Muscle layer of colon (tissue), 2 donors: ENCODE data around the gene CREBRF.
A peak's percentile ranks its signal among the peaks of the same experiment; 100 is the strongest.
"Not testable (repeated sequence)": the region's sequence is repeated elsewhere in the genome, so short reads cannot be mapped to it uniquely, and the experiment has no call there.

Experiments
- H3K27ac ChIP-seq: one replicate; pipeline ENCODE4 v1.7.0; 2013; ENCODE audit warnings: low read depth, mild to moderate bottlenecking, low read length, moderate library complexity
- H3K27me3 ChIP-seq, 2 donors: one replicate each; pipeline ENCODE4 v1.7.0; 2013; ENCODE audit warnings: low read length in 2 of 2, mild to moderate bottlenecking in 2 of 2; ENCODE audit not compliant: insufficient read depth in 2 of 2, control insufficient read depth in 1 of 2
- H3K36me3 ChIP-seq: one replicate; pipeline ENCODE4 v1.7.0; 2013; ENCODE audit warnings: mild to moderate bottlenecking, low read length; ENCODE audit not compliant: insufficient read depth
- H3K4me1 ChIP-seq: one replicate; pipeline ENCODE4 v1.7.0; 2013; ENCODE audit warnings: mild to moderate bottlenecking, low read length; ENCODE audit not compliant: insufficient read depth
- H3K4me3 ChIP-seq, 2 donors: one replicate each; pipeline ENCODE4 v1.7.0; 2013; ENCODE audit warnings: low read length in 2 of 2, low read depth in 1 of 2, mild to moderate bottlenecking in 1 of 2, moderate library complexity in 1 of 2
- H3K9ac ChIP-seq: one replicate; pipeline ENCODE4 v1.7.0; 2013; ENCODE audit warnings: low read length
- H3K9me3 ChIP-seq: one replicate; pipeline ENCODE4 v1.7.0; 2013; ENCODE audit warnings: mild to moderate bottlenecking, low read length
- donor health status: abdominal sarcoma.
- donor health status: Adenocarcinoma of cecum.

Gene CREBRF

DNA sequence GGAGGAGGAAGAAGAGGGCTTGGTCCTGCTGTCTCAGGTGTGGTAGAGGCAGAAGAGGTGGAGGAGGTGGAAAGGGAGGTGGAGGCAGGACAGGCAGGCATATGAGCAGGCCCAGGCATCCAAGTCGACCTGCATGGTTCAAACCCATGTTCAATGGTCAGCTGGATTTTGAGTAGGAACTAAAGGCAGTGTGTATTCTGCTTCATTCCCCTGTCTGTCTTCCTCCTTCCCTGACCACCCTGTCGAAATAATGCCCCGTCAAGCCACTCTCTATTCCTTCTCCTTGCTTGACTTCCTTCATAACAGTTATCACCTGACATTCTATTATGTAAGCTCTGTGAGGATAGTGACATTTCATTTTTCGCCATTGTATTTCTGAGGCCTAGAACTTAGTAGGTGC, 37.8 kb upstream of the CREBRF start:
- H3K4me3 ChIP-seq, result no peak overlapping the region
- H3K9ac ChIP-seq, result no peak overlapping the region
- H3K27me3 ChIP-seq, result no peaks in the 10 kb centered on the region
- peaks cover 36% of the 10 kb centered on the region for H3K4me1 ChIP-seq
- H3K9me3 ChIP-seq, result no peaks in the 10 kb centered on the region
- no peak overlapping the region for H3K27ac ChIP-seq
- H3K36me3 ChIP-seq, result no peaks in the 10 kb centered on the region

DNA sequence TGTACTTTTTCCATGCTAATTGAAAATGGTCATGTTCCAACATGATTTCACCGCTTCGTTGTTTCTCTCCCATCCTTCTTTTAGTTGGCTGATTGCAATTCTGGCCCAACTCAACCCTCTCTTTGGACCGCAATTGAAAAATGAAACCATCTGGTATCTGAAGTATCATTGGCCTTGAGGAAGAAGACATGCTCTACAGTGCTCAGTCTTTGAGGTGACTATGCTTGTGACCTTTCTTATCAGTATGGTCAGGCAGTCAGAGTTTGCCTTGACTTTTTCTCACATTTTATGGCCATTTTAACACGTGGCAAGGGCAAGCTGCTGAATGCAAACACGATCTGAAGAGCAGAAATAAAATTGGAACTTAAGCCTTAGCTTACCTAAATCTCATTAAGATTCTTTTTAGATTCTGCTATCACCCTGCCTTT, 36.0 kb upstream of the CREBRF start:
- Histone ChIP-seq H3K9ac (no peak overlapping the region), H3K27ac (no peak overlapping the region), H3K27me3 (no peaks in the 10 kb centered on the region), H3K9me3 (no peaks in the 10 kb centered on the region), H3K36me3 (no peaks in the 10 kb centered on the region), H3K4me3 (no peak overlapping the region), H3K4me1 (peaks cover 33% of the 10 kb centered on the region)

DNA sequence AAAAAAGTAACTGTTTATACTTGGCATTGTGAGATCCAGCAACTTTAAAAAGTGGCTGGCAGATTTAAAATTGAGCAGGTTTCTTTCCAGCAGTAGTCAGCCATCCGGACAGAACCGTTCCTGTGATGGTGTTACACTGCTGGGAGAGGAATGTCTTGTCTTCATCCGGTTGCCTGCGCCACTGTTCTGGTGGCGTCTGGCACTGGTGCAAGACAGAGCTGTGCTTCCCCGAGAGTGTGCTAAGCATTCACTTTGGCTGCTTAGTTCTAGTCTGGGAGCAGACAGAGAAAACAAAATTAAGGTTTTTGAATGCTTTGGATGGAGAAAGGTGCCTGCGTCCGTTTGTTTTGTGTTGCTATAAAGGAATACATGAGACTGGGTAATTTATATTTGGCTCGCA, 35.5 kb upstream of the CREBRF start:
- no peak overlapping the region for H3K9ac ChIP-seq
- no peak overlapping the region for H3K4me3 ChIP-seq
- no peaks in the 10 kb centered on the region for H3K9me3 ChIP-seq
- peaks cover 28% of the 10 kb centered on the region for H3K4me1 ChIP-seq
- H3K36me3 ChIP-seq, result no peaks in the 10 kb centered on the region
- H3K27ac ChIP-seq, result peak overlapping the region; percentile 44
- no peaks in the 10 kb centered on the region for H3K27me3 ChIP-seq

DNA sequence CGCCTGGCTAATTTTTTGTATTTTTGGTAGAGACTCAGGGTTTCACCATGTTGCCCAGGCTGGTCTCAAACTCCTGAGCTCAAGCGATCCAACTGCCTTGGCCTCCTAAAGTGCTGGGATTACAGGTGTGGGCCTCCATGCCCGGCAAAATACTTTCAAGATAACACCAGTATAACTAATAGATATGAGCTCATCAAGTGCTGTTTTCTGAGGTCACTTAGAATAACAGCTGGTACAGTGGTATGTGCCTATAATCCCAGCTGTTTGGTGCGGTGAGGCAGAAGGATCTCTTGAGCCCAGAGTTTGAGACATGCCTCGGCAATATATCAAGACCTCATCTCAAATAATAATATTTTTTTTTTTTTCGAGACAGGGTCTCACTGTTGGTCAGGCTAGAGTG, 30.5 kb upstream of the CREBRF start:
- Histone ChIP-seq H3K36me3 (no peaks in the 10 kb centered on the region), H3K9me3 (no peaks in the 10 kb centered on the region), H3K4me1 (peaks cover 16% of the 10 kb centered on the region), H3K27ac (no peak overlapping the region), H3K4me3 (no peak overlapping the region), H3K9ac (no peak overlapping the region), H3K27me3 (no peaks in the 10 kb centered on the region)

DNA sequence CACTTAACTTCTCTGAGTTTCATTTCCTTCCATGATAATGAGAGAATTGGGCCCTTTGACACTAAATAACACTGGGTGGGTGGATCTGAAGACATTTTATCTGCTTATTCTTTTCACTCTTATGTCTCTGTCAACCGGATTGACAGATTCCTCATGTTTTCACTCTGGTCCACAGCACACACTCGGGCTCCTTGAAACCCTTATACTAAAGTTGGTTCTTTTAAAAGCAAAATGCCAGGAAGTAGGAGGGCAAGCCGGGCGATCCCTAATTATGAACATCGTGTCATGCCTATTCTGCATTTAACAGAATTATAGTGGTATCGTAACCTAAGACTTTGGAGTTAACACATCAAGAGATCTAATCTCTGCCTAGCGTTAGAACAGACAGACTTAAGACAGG, 28.2 kb upstream of the CREBRF start:
- Histone ChIP-seq H3K9ac (no peak overlapping the region), H3K27ac (no peak overlapping the region), H3K4me1 (peaks cover 8% of the 10 kb centered on the region), H3K4me3 (no peak overlapping the region), H3K36me3 (no peaks in the 10 kb centered on the region), H3K9me3 (no peaks in the 10 kb centered on the region), H3K27me3 (no peaks in the 10 kb centered on the region)

DNA sequence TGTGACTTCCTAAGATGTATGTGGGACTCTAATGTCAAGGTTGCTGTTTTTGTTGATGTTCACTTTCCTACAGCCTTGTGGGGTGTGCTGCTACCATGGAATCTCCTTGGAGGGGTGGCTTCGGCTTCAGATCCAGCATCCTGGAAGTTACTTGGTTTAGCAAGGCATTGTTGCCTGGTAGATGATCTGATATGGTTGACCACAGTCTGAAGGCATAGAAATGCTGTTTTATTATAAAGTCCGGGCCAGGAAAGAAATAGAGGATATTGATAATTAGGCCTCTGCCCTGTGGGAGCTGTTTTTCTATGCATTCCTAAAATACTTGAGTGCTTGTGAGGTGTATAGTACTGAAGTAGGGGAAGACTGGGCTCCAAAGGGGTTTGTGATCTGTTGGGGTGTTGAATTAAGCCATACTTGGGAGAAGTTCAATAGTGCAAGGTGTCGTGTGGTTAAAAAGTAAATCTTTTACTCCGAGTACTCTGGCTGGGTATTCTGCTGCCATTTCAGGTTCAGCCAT, 27.3 kb upstream of the CREBRF start:
- Histone ChIP-seq H3K4me1 (peaks cover 8% of the 10 kb centered on the region), H3K9me3 (no peaks in the 10 kb centered on the region), H3K27ac (no peak overlapping the region), H3K36me3 (no peaks in the 10 kb centered on the region), H3K27me3 (no peaks in the 10 kb centered on the region), H3K9ac (no peak overlapping the region), H3K4me3 (no peak overlapping the region)

DNA sequence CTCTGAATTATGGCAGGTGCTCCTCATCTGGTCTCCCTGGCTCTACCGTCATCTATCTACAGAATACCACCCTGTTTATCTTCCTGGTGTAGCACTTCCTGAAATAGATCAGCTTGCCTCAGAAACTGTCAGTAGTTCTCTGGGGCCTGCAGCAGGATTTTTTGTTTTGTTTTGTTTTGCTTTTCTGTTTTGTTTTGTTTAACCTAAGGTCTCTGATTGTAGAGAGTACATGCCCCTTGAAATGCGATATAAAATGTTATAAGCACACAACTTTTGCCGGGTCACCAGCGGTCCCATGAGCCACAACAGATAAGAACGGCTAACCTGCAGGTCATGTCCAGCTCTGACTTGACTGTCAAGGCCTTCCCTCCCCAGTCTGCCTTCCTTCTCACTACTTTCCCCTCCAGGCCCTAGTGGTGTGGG, 26.6 kb upstream of the CREBRF start:
- no peak overlapping the region for H3K27ac ChIP-seq
- H3K36me3 ChIP-seq, result no peaks in the 10 kb centered on the region
- no peak overlapping the region for H3K9ac ChIP-seq
- no peaks in the 10 kb centered on the region for H3K9me3 ChIP-seq
- H3K4me1 ChIP-seq, result peaks cover 8% of the 10 kb centered on the region
- H3K4me3 ChIP-seq, result no peak overlapping the region
- no peaks in the 10 kb centered on the region for H3K27me3 ChIP-seq

DNA sequence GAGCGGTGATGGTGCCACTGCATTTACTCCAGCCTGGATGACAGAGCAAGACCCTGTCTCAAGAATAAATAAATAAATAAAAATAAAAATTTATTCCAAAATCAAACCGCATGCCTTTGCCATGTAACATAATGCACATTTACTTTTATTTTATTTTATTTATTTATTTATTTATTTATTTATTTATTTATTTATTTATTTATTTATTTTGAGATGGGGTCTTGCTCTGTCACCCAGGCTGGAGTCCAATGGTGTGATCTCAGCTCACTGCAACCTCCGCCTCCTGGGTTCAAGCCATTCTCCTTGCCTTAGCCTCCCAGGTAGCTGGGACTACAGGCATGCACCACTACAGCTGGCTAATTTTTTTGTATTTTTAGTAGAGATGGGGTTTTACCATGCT, 24.1 kb upstream of the CREBRF start:
- not testable (repeated sequence) for H3K4me3 ChIP-seq, H3K9me3 ChIP-seq, H3K36me3 ChIP-seq, H3K9ac ChIP-seq, H3K27me3 ChIP-seq, H3K27ac ChIP-seq
- peaks cover 14% of the 10 kb centered on the region for H3K4me1 ChIP-seq

DNA sequence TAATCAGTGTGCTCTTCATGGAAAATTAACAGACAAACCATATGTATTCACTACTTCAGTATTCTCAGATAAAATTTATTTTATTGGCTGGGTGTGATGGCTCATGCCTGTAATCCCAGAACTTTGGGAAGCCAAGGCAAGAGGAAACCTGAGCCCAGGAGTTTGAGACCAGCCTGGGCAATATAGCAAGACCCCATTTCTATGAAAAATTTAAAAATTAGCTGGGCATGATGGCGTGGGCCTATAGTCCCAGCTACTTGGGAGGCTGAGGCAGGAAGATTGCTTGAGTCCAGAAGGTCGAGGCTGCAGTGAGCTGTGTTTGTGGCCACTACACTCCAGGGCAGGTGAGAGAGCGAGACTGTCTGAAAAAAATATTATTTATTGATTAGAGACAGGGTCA, 23.4 kb upstream of the CREBRF start:
- H3K4me1 ChIP-seq, result peaks cover 14% of the 10 kb centered on the region
- H3K9me3 ChIP-seq, result no peaks in the 10 kb centered on the region
- H3K36me3 ChIP-seq, result no peaks in the 10 kb centered on the region
- no peak overlapping the region for H3K4me3 ChIP-seq
- H3K27me3 ChIP-seq, result no peaks in the 10 kb centered on the region
- H3K27ac ChIP-seq, result no peak overlapping the region
- no peak overlapping the region for H3K9ac ChIP-seq

DNA sequence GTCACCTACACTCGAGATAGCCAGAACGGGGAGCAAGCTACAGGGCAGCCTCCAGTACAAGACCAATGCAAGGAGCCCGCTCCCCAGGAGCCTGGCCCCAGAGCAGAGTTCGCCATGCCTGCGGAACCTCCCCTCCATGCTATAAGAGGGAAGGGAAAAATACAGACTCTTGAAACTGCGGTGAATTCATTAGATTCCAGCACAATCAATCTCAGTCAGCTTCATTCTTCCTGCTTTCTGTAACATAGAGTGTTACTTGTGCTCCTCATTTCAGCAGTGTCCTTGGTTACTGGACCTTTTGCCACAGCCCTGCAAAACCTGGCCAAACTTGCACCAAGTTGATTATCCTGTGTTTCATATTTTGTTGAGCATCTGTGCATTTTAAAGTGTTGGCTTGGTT, 22.2 kb upstream of the CREBRF start:
- Histone ChIP-seq H3K36me3 (no peaks in the 10 kb centered on the region), H3K27ac (no peak overlapping the region), H3K4me1 (peaks cover 9% of the 10 kb centered on the region), H3K9ac (no peak overlapping the region), H3K9me3 (no peaks in the 10 kb centered on the region), H3K27me3 (no peaks in the 10 kb centered on the region), H3K4me3 (no peak overlapping the region)

DNA sequence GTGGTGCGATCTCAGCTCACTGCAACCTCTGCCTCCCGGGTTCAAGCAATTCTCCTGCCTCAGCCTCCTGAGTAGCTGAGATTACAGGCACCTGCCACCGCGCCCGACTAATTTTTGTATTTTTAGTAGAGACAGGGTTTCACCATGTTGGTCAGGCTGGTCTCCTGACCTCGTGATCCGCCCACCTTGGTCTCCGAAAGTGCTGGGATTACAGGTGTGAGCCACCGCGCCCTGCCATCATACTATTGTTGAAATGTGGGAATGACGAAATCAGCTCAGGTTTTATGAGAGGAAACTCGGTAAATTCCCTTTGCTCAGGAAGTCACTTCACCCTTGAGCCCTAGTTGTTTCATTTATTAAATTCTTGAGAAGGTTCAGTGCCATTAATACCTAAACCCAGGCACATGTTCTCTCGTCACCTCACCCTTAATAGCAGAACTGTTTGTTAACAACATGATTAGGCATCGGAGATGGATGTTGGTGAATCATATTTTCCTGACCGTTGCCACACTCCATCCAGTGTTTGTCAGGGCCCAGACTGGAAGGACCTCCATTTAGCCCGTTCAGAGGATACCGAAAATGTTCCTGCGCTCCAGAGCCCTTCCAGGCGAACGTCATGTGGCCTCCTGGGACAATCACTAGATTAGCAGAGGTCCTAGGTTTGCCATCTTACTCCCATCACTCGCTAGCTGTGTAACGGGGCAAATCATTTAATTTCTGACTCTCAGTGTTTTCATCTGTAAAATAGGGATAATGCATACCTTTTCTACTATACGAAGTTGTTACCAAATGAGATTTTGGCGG, 20.0 kb upstream of the CREBRF start:
- Histone ChIP-seq H3K27ac (no peak overlapping the region), H3K9me3 (no peaks in the 10 kb centered on the region), H3K4me1 (peaks cover 6% of the 10 kb centered on the region), H3K36me3 (no peaks in the 10 kb centered on the region), H3K9ac (no peak overlapping the region), H3K4me3 (no peak overlapping the region), H3K27me3 (no peaks in the 10 kb centered on the region)

DNA sequence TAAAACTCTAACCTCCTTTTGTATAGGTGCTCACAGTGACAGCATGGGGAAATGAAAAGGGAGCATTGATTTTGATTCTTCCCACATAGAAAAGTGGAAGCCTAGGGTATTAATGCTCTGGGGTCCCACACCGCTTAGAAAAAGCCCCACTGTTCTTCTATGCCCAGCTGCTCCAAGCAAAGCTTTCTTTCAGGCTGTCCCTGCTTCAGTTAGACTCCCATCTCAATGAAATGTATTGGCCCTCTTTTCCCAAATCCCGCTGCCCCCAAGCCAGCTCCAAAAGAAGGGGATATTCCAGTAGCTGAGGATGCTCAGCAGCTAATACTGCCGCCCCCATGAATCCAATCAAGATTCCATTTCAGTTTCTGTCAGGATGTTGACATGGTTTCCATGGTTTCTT, 17.0 kb upstream of the CREBRF start:
- Histone ChIP-seq H3K9me3 (no peaks in the 10 kb centered on the region), H3K4me1 (peaks cover 6% of the 10 kb centered on the region), H3K27ac (no peak overlapping the region), H3K27me3 (no peaks in the 10 kb centered on the region), H3K4me3 (no peak overlapping the region), H3K36me3 (no peaks in the 10 kb centered on the region), H3K9ac (no peak overlapping the region)
